ENCODE measurements around the gene CNDP1.

CNDP1 gene

DNA sequence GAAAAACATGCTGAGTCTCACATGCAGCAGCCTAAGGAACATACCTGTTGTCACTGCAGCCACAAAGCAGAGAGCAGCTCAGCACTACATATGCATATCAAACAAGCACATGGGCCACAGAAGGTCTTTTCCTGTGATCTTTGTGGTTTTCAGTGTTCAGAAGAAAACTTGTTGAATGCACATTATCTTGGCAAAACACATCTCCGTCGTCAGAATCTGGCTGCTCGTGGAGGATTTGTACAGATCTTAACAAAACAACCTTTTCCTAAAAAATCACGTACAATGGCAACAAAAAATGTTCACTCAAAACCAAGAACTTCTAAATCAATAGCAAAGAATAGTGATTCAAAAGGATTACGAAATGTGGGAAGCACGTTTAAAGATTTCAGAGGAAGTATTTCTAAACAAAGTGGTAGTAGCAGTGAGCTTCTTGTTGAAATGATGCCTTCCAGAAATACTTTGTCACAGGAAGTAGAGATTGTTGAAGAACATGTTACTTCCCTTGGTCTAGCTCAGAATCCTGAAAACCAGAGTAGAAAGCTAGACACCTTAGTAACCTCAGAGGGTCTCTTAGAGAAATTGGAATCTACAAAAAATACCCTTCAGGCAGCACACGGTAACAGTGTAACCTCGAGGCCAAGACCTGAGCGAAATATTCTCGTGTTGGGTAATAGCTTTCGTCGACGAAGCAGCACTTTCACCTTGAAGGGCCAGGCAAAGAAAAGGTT lies 97.5 kb downstream of the CNDP1 start:
- TF ChIP-seq ZFX (IDR thresholded peaks at IDR 0.05; ENCODE audit: borderline replicate concordance) (no peak), CTCF (IDR thresholded peaks at IDR 0.05) (no peak)
- H3K27ac ChIP-seq, result no peak overlapping the region

DNA sequence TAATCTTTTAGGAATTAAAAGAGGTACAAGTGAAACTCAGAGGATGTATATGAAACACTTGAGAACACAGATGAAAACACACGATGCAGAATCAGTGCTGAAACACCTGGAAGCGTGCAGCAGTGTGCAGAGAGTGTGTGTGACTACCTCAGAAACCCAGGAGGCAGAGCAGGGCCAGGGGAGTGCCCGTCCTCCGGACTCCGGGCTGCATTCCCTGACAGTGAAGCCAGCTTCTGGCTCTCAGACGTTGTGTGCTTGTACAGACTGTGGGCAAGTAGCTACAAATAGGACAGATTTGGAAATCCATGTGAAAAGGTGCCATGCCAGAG lies 98.0 kb downstream of the CNDP1 start:
- no peak for TF ChIP-seq ZFX (IDR thresholded peaks at IDR 0.05; ENCODE audit: borderline replicate concordance)
- H3K27ac ChIP-seq, result no peak overlapping the region

GRCh38 chr18:74632856-74633255 lies 98.6 kb downstream of the CNDP1 start:
- no peak for TF ChIP-seq CTCF (IDR thresholded peaks at IDR 0.05)
- TF ChIP-seq ZFX (IDR thresholded peaks at IDR 0.05; ENCODE audit: borderline replicate concordance), result no peak
- H3K27ac ChIP-seq, result no peak overlapping the region

GRCh38 chr18:74633652-74634352 lies 99.5 kb downstream of the CNDP1 start:
- no peak overlapping the region for H3K27ac ChIP-seq
- TF ChIP-seq CTCF (IDR thresholded peaks at IDR 0.05) (no peak), ZFX (IDR thresholded peaks at IDR 0.05; ENCODE audit: borderline replicate concordance) (no peak)

DNA sequence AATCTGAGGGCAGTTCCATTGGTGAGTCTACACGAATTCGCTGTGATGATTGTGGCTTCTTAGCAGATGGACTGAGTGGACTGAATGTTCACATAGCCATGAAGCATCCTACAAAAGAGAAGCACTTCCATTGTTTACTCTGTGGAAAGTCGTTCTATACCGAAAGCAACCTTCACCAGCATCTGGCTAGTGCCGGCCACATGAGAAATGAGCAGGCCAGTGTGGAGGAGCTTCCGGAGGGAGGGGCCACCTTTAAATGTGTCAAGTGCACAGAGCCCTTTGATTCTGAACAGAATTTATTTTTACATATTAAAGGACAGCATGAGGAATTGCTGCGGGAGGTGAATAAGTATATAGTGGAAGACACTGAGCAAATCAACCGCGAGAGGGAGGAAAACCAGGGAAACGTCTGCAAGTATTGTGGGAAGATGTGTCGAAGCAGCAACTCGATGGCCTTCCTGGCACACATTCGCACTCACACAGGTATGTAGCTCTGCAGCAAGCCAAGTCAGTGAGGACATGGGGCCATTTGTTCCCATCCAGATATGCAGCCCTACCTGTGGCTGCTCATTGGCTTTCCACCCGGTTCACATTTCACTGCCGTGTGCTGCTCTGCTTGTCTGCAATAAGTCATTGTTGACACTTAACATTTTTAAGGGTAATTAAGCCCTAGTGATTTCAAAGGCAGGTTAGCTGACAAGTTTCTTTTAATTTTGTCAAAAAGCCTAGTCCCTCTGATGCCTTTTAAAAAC lies 101.1 kb downstream of the CNDP1 start:
- no peak overlapping the region for H3K27ac ChIP-seq
- TF ChIP-seq CTCF (IDR thresholded peaks at IDR 0.05) (no peak), ZFX (IDR thresholded peaks at IDR 0.05; ENCODE audit: borderline replicate concordance) (no peak)

Measured in 22Rv1 (cell line).